DND-41 (cell line): ENCODE measurements around the gene EYS.
"Not testable (repeated sequence)": the region's sequence is repeated elsewhere in the genome, so short reads cannot be mapped to it uniquely, and the experiment has no call there.

Source experiments
- ATAC-seq: fragments of 200-7000 bp; cut with Tn5 transposase; 3 replicates; pipeline ENCODE4 v1.9.1; 2021; ENCODE audit warnings: low read depth; ENCODE audit not compliant: insufficient read depth
- DNase-seq: peaks from one replicate; pipeline ENCODE4 v3.0.0-alpha.2; 2020
- H2AFZ ChIP-seq: 2 replicates; pipeline ENCODE4 v1.6.0; 2012; ENCODE audit warnings: low read depth, low read length
- H3K27ac ChIP-seq: 2 replicates; pipeline ENCODE4 v1.5.1; 2012; ENCODE audit warnings: low read length, inconsistent platforms
- H3K27me3 ChIP-seq: fragments of 200-600 bp; sonication (generic); 2 replicates; pipeline ENCODE4 v1.6.0; 2012; ENCODE audit warnings: low read length, mild to moderate bottlenecking, inconsistent platforms; ENCODE audit not compliant: insufficient read depth, poor library complexity
- H3K36me3 ChIP-seq: 2 replicates; pipeline ENCODE4 v1.5.1; 2012; ENCODE audit warnings: low read length, inconsistent platforms; ENCODE audit not compliant: insufficient read depth
- H3K4me1 ChIP-seq: 2 replicates; pipeline ENCODE4 v1.5.1; 2012; ENCODE audit warnings: mild to moderate bottlenecking, low read length; ENCODE audit not compliant: insufficient read depth
- H3K4me2 ChIP-seq: 2 replicates; pipeline ENCODE4 v1.6.0; 2012; ENCODE audit warnings: mild to moderate bottlenecking, moderate library complexity, low read length, inconsistent platforms; ENCODE audit not compliant: insufficient read depth
- H3K4me3 ChIP-seq, 2 experiments: fragments of 200-600 bp in 1 of 2; shearing (Covaris generic) in 1 of 2; 2 replicates each; pipeline ENCODE4 v1.5.1; 2012 to 2016; ENCODE audit warnings: inconsistent platforms in 2 of 2, low read length in 2 of 2, mild to moderate bottlenecking in 2 of 2, low read depth in 1 of 2, moderate library complexity in 1 of 2
- H3K79me2 ChIP-seq: 2 replicates; pipeline ENCODE4 v1.6.0; 2012; ENCODE audit warnings: low read length, inconsistent platforms; ENCODE audit not compliant: insufficient read depth
- H3K9ac ChIP-seq: 2 replicates; pipeline ENCODE4 v1.6.0; 2012; ENCODE audit warnings: low read depth, mild to moderate bottlenecking, inconsistent platforms, low read length, moderate library complexity
- H3K9me3 ChIP-seq: 2 replicates; pipeline ENCODE4 v1.5.1; 2012; ENCODE audit warnings: low read length, moderate library complexity, mild to moderate bottlenecking, inconsistent platforms; ENCODE audit not compliant: insufficient read depth, severe bottlenecking
- H4K20me1 ChIP-seq: 2 replicates; pipeline ENCODE4 v1.6.0; 2012; ENCODE audit warnings: low read length; ENCODE audit not compliant: insufficient read depth
- CTCF ChIP-seq: IDR thresholded peaks from 2 replicates; pipeline ENCODE4 v1.5.1; 2012; ENCODE audit warnings: borderline replicate concordance, low read length, moderate library complexity, mild to moderate bottlenecking; ENCODE audit not compliant: poor library complexity, severe bottlenecking; ENCODE audit errors: extremely low read depth
- EZH2 ChIP-seq: IDR thresholded peaks from 3 replicates; pipeline ENCODE4 v1.6.1; 2012; ENCODE audit warnings: borderline replicate concordance, low read depth, mild to moderate bottlenecking, moderate library complexity, low read length, inconsistent platforms; ENCODE audit not compliant: severe bottlenecking

The EYS gene

GRCh38 chr6:65399355-65400084 lies 307.5 kb downstream of the EYS start:
- no peak overlapping the region for H3K4me3 ChIP-seq
- H3K27me3 ChIP-seq = no peaks in the 10 kb centered on the region
- no peak for TF ChIP-seq EZH2
- no peaks in the 10 kb centered on the region for H3K4me1 ChIP-seq
- no peak overlapping the region for H2AFZ ChIP-seq
- no peaks in the 10 kb centered on the region for H4K20me1 ChIP-seq
- no peak overlapping the region for H3K4me2 ChIP-seq
- no peaks in the 10 kb centered on the region for H3K79me2 ChIP-seq
- H3K9me3 ChIP-seq = no peaks in the 10 kb centered on the region
- no peak overlapping the region for H3K9ac ChIP-seq
- DNase-seq (no peak), ATAC-seq (no peak)
- no peaks in the 10 kb centered on the region for H3K36me3 ChIP-seq
- no peak overlapping the region for H3K27ac ChIP-seq

- DNase-seq (no peak), ATAC-seq (no peak)
- Histone ChIP-seq H3K27ac (no peak overlapping the region), H2AFZ (no peak overlapping the region), H3K36me3 (no peaks in the 10 kb centered on the region), H3K9ac (no peak overlapping the region), H3K27me3 (no peaks in the 10 kb centered on the region), H3K4me1 (no peaks in the 10 kb centered on the region), H4K20me1 (no peaks in the 10 kb centered on the region), H3K79me2 (no peaks in the 10 kb centered on the region), H3K4me3 (no peak overlapping the region), H3K9me3 (no peaks in the 10 kb centered on the region), H3K4me2 (no peak overlapping the region)
- TF ChIP-seq CTCF = no peak
- TF ChIP-seq EZH2 = no peak
Observed at GRCh38 chr6:65398851-65399250, 308.2 kb downstream of the EYS start.

GRCh38 chr6:65350530-65350929 lies 356.5 kb downstream of the EYS start:
- H4K20me1 ChIP-seq = no peaks in the 10 kb centered on the region
- H2AFZ ChIP-seq = no peak overlapping the region
- no peak overlapping the region for H3K27ac ChIP-seq
- no peaks in the 10 kb centered on the region for H3K79me2 ChIP-seq
- H3K36me3 ChIP-seq = no peaks in the 10 kb centered on the region
- no peak for TF ChIP-seq CTCF
- TF ChIP-seq EZH2 = no peak
- H3K4me2 ChIP-seq = no peak overlapping the region
- no peak overlapping the region for H3K9ac ChIP-seq
- H3K4me3 ChIP-seq = no peak overlapping the region
- no peak for ATAC-seq
- H3K9me3 ChIP-seq = no peaks in the 10 kb centered on the region
- no peaks in the 10 kb centered on the region for H3K27me3 ChIP-seq
- DNase-seq = no peak
- H3K4me1 ChIP-seq = no peaks in the 10 kb centered on the region

GRCh38 chr6:65302655-65303054 lies 404.4 kb downstream of the EYS start:
- not testable (repeated sequence) for H4K20me1 ChIP-seq, H3K27me3 ChIP-seq, H2AFZ ChIP-seq, H3K4me3 ChIP-seq, H3K36me3 ChIP-seq, H3K79me2 ChIP-seq, H3K27ac ChIP-seq, DNase-seq, ATAC-seq, H3K9me3 ChIP-seq, H3K4me2 ChIP-seq, H3K4me1 ChIP-seq, H3K9ac ChIP-seq
